K562 (cell line): ENCODE data around the gene AQP6. TPM values are rescaled to one million over a fixed set of nuclear protein-coding genes. Genes with fewer than 3 reads are reported as not detected.

ENCODE experiments used
- ATAC-seq: fragments of 200-7000 bp; cut with Tn5 transposase; 3 replicates; pipeline ENCODE4 v1.9.1; 2020; ENCODE audit warnings: moderate library complexity
- BruUV-seq: library from RNA; stranded (reverse); fragments of 400-500 nt; replicated peaks from 2 replicates; lab custom pipeline; 2021; lab: Mats Ljungman, UMichigan
- CTCF ChIA-PET: fragments of 300-600 bp; formaldehyde crosslinking; extraction: SDS; loops from one replicate; lab custom pipeline; 2021; ENCODE audit warnings: low intra/inter-chr PET ratio; lab: Yijun Ruan, JAX
- POLR2A ChIA-PET: fragments of 300-600, 350-650 bp; sonication (Branson Sonifier 250); formaldehyde crosslinking; extraction: SDS; loops from one replicate; lab custom pipeline; 2021; ENCODE audit warnings: antibody characterized with exemption, inconsistent platforms; lab: Yijun Ruan, JAX
- DNase-seq, 4 experiments: peaks; one replicate each; pipeline versions ENCODE4 v3.0.0 to v3.0.0-alpha.2; 2011 to 2018; ENCODE audit warnings: low spot score in 3 of 4, mixed read lengths in 3 of 4; ENCODE audit errors: extremely low read depth in 1 of 4
- FAIRE-seq: peaks from 2 replicates; lab custom pipeline; 2011; peaks lifted over from hg19 to GRCh38; lab: Jason Lieb, UNC
- H2AFZ ChIP-seq: 2 replicates; pipeline ENCODE4 v1.6.0; 2011; ENCODE audit warnings: low read depth, low read length, control low read depth, inconsistent platforms
- H3K27ac ChIP-seq: fragments of 200-600 bp; 3 replicates; pipeline ENCODE4 v1.8.0; 2011; ENCODE audit warnings: low read depth, mild to moderate bottlenecking, control low read depth, inconsistent platforms, low read length, moderate library complexity, mixed read lengths; ENCODE audit errors: extremely low read depth
- H3K27me3 ChIP-seq, 2 experiments: fragments of 300-600 bp in 1 of 2; 2 replicates in 1 of 2; 3 replicates in 1 of 2; pipeline versions ENCODE4 v1.6.0 to v1.8.0; 2011; ENCODE audit warnings: inconsistent platforms in 2 of 2, low read length in 2 of 2, mild to moderate bottlenecking in 1 of 2, mixed read lengths in 1 of 2, moderate library complexity in 1 of 2; ENCODE audit not compliant: control insufficient read depth in 2 of 2, insufficient read depth in 2 of 2
- H3K36me3 ChIP-seq: fragments of 300-600 bp; 3 replicates; pipeline ENCODE4 v1.8.0; 2011; ENCODE audit warnings: mild to moderate bottlenecking, low read length, inconsistent platforms; ENCODE audit not compliant: control insufficient read depth, insufficient read depth
- H3K4me1 ChIP-seq, 2 experiments: fragments of 200-600 bp in 1 of 2; replicated peaks in 1 of 2; 2 replicates in 1 of 2; 3 replicates in 1 of 2; pipeline versions ENCODE4 v1.5.1 to v1.8.0; 2011; ENCODE audit warnings: inconsistent platforms in 2 of 2, low read length in 2 of 2, mild to moderate bottlenecking in 1 of 2, mixed read lengths in 1 of 2, moderate library complexity in 1 of 2; ENCODE audit not compliant: control insufficient read depth in 2 of 2, insufficient read depth in 2 of 2
- H3K4me2 ChIP-seq: 2 replicates; pipeline ENCODE4 v1.6.1; 2011; ENCODE audit warnings: low read length, control low read depth, inconsistent platforms, mixed read lengths; ENCODE audit not compliant: insufficient read depth
- H3K4me3 ChIP-seq: fragments of 200-600 bp; sonication (generic), shearing (Covaris generic); 2 replicates; pipeline ENCODE4 v1.5.1; 2016; ENCODE audit warnings: control low read depth, inconsistent platforms
- H3K79me2 ChIP-seq: fragments of 200-600 bp; 3 replicates; pipeline ENCODE4 v1.8.0; 2011; ENCODE audit warnings: low read length, inconsistent platforms; ENCODE audit not compliant: control insufficient read depth, insufficient read depth
- H3K9ac ChIP-seq, 2 experiments: 2 replicates each; pipeline versions ENCODE4 v1.6.0 to v1.6.1; 2011; ENCODE audit warnings: low read depth in 2 of 2, low read length in 2 of 2, control low read depth in 1 of 2, inconsistent platforms in 1 of 2, mild to moderate bottlenecking in 1 of 2, mixed read lengths in 1 of 2; ENCODE audit not compliant: insufficient read depth in 1 of 2
- H3K9me1 ChIP-seq: one replicate; pipeline ENCODE4 v1.6.0; 2011; ENCODE audit warnings: inconsistent platforms, mild to moderate bottlenecking, low read length, moderate library complexity; ENCODE audit not compliant: control insufficient read depth, insufficient read depth
- H3K9me3 ChIP-seq: replicated peaks from 2 replicates; pipeline ENCODE4 v1.5.1; 2011; ENCODE audit warnings: low read depth, low read length, inconsistent platforms; ENCODE audit not compliant: control insufficient read depth, insufficient read depth
- H4K20me1 ChIP-seq: replicated peaks from 2 replicates; pipeline ENCODE4 v1.6.1; 2011; ENCODE audit warnings: low read length, inconsistent platforms, mixed read lengths; ENCODE audit not compliant: control insufficient read depth, insufficient read depth
- KHSRP ChIP-seq: fragments of 450-650 bp; IDR thresholded peaks from 2 replicates; pipeline ENCODE4 v1.6.1; 2017
- MAFK ChIP-seq: IDR thresholded peaks from 2 replicates; pipeline ENCODE4 v1.6.1; 2011; ENCODE audit warnings: low read length, improper control_type of control experiment
- NR4A1 ChIP-seq, 2 experiments: fragments of 250-450 bp in 1 of 2; fragments of 450-650 bp in 1 of 2; sonication (Bioruptor Pico) in 1 of 2; IDR thresholded peaks; 2 replicates each; pipeline versions ENCODE4 v1.4.0 to v1.6.1; 2016 to 2020; ENCODE audit warnings: mild to moderate bottlenecking in 2 of 2, missing compliant biosample characterization in 1 of 2, missing genetic modification characterization in 1 of 2, moderate library complexity in 1 of 2
- ZNF583 ChIP-seq: fragments of 250-450 bp; sonication (Bioruptor Pico); IDR thresholded peaks from 2 replicates; pipeline ENCODE4 v1.4.0; 2020
- ZNF699 ChIP-seq: fragments of 250-450 bp; sonication (Bioruptor Pico); IDR thresholded peaks from 2 replicates; pipeline ENCODE4 v1.8.0; 2021; ENCODE audit warnings: mild to moderate bottlenecking, moderate library complexity; ENCODE audit not compliant: insufficient replicate concordance
- ZNF76 ChIP-seq: fragments of 250-450 bp; sonication (Bioruptor Pico); IDR thresholded peaks from 2 replicates; pipeline ENCODE4 v1.4.0; 2020; ENCODE audit warnings: mild to moderate bottlenecking, moderate library complexity, borderline replicate concordance
- WGBS: fragments of 100-300 bp; shearing (Covaris generic); methylation state at CpG from one replicate; pipeline ENCODE4 v1.1.6; 2016; ENCODE audit warnings: low coverage, mixed read lengths; ENCODE audit not compliant: insufficient coverage; ENCODE audit errors: missing lambda C conversion rate; 5-methylcytosine and 5-hydroxymethylcytosine counted together
- in situ Hi-C: fragments of 300-500 bp; cut with MboI; formaldehyde crosslinking; loops from 4 replicates; pipeline ENCODE4 v1.15.0; 2018; ENCODE audit warnings: inconsistent platforms, mixed read lengths
- intact Hi-C: fragments of 100-400 bp; cut with micrococcal nuclease; formaldehyde crosslinking; loops from 2 replicates; pipeline ENCODE4 v1.14.2; 2022
- polyA plus RNA-seq, 8 experiments: library from polyadenylated mRNA; depleted of rRNA in 4 of 8; stranded (reverse) in 5 of 8; unstranded in 3 of 8; fragments of >200 nt; fragmentation: Nextera tagmentation in 2 of 8; fragmentation: Illumina TruSeq in 1 of 8; extraction: Ambion mirVana in 2 of 8; extraction: Trizol in 1 of 8; gene quantifications; 2 replicates each; pipeline versions ENCODE4 v1.2.1 to v1.2.3, GENCODE V29; 2011 to 2014; ENCODE audit warnings: inconsistent platforms in 1 of 8, missing spikeins in 1 of 8
- total RNA-seq, 7 experiments: library from RNA; depleted of rRNA in 6 of 7; stranded (reverse); fragments of >200 nt in 6 of 7; fragmentation: Illumina TruSeq in 2 of 7; extraction: Trizol in 2 of 7; gene quantifications; 2 replicates each; pipeline versions ENCODE4 v1.2.1 to v1.2.3, GENCODE V29; 2011 to 2021; ENCODE audit warnings: low replicate concordance in 1 of 7
- TF ChIP-seq, protein P1 (sequence below): fragments of 200-400 bp; formaldehyde crosslinking; IDR thresholded peaks from 2 replicates; pipeline ENCODE4 v1.6.1; 2017; ENCODE audit warnings: mild to moderate bottlenecking, low read depth, low read length, moderate library complexity
- TF ChIP-seq, protein P2 (sequence below): fragments of 250-450 bp; sonication (Bioruptor Pico); IDR thresholded peaks from 2 replicates; pipeline ENCODE4 v1.8.0; 2021; ENCODE audit warnings: borderline replicate concordance, mild to moderate bottlenecking, moderate library complexity; ENCODE audit not compliant: poor library complexity, severe bottlenecking
- TF ChIP-seq, protein P3 (sequence below), 2 experiments: fragments of 450-650 bp in 1 of 2; sonication (generic) in 1 of 2; formaldehyde crosslinking in 1 of 2; IDR thresholded peaks in 1 of 2; conservative IDR thresholded peaks in 1 of 2; 2 replicates each; pipeline versions ENCODE4 v1.6.1 to v1.8.1; 2016 to 2023; ENCODE audit warnings: mild to moderate bottlenecking in 2 of 2, moderate library complexity in 2 of 2, inconsistent platforms in 1 of 2, missing genetic modification reagents in 1 of 2

The AQP6 gene
- total and polyA plus RNA-seq, 9 of the 15 experiments (the other 6 are each of a cell fraction or from before 2014, with no cell fraction given) = 0.05 to 0.12 TPM; not detected in 7

DNA sequence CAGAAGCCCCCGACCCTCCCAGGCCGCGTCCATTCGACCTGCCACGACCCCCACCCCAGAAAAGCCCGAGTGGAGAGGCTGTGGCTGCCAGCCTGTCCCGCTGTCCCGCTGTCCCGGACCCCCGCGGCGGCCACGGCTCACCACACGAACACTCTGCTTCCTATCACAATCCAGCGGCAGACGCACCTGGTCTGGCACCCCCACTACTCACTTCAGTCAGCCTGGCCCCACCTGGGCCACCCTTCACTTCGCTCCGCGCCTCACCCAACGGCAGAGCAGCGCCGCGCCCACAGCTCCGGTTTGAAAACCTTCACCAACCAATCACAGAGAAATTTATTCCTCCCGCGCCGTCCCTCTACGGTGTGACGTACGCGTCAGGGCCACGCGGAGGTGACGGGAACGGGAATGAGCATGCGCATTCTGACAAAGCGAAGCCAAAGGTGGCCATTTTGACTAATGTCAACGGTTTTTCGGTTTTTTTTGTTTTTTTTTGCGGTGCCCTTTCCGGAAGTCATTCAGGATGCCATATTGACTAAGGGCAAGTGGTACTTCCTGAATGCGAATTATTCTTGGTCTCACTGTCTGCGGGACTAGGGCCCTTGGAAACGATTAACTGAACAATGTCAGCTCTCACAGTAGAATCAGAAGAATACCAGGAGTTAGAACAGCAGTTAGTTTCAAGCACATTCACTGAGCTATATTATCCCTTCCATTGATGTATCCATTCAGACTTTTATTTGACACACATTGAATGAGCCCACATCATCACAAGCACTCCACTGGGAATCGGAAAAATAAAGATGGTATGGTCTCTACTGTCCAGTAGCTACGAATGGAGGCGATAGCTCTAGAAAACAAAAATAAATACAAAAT, 52.7 kb downstream of the AQP6 start, which contains the start of gene RACGAP1:
Gene RACGAP1, minus strand, starts transcription at position 308 of the 873 bp plus-strand sequence. CDS start 8,779 bp downstream, outside the sequence.
- Histone ChIP-seq H3K27me3 (no peaks in the 10 kb centered on the region), H3K4me1 (peaks cover 7 to 11% of the 10 kb centered on the region in 2 experiments; a peak in 3 of 5 replicates), H3K27ac (peak within 1 kb of the TSS; percentile 89), H2AFZ (peak within 1 kb of the TSS; percentile 96), H3K9ac (peak within 1 kb of the TSS; percentile 88 to 96), H3K4me2 (peak within 1 kb of the TSS; percentile 98), H3K79me2 (peaks cover 49% of the 10 kb centered on the region), H3K36me3 (peaks cover 23% of the 10 kb centered on the region; the same call in 2 of the 3 replicates), H4K20me1 (no peaks in the 10 kb centered on the region), H3K9me1 (no peaks in the 10 kb centered on the region), H3K4me3 (peak within 1 kb of the TSS; percentile 71), H3K9me3 (no peaks in the 10 kb centered on the region)
- DNase-seq (peak; percentile 93 to 99 (median 96)), ATAC-seq (peak; percentile 98), FAIRE-seq (peak; percentile 97)
- BruUV-seq = no TSS peak
- CTCF ChIA-PET = interaction anchor here (0.7 kb wide), 1 partner anchor 14 kb away, joined by 5 read pairs; no protein-coding TSS in a partner anchor
- in situ Hi-C loops (no loop called here), intact Hi-C loops (loop anchor here (5.0 kb wide), 1 partner anchor 43 kb away; no protein-coding TSS in a partner anchor)
- 4% methylated on average over 41 of the region's 47 CpGs for WGBS
- POLR2A ChIA-PET = interaction anchor here (0.5 to 1.7 kb wide), 12 partner anchors 9 to 802 kb away, joined by 3 to 6 read pairs (median 4); no protein-coding TSS in a partner anchor
- TF ChIP-seq ZNF583 (CRISPR knock-in tag) = no peak
- TF ChIP-seq, protein P1, sequence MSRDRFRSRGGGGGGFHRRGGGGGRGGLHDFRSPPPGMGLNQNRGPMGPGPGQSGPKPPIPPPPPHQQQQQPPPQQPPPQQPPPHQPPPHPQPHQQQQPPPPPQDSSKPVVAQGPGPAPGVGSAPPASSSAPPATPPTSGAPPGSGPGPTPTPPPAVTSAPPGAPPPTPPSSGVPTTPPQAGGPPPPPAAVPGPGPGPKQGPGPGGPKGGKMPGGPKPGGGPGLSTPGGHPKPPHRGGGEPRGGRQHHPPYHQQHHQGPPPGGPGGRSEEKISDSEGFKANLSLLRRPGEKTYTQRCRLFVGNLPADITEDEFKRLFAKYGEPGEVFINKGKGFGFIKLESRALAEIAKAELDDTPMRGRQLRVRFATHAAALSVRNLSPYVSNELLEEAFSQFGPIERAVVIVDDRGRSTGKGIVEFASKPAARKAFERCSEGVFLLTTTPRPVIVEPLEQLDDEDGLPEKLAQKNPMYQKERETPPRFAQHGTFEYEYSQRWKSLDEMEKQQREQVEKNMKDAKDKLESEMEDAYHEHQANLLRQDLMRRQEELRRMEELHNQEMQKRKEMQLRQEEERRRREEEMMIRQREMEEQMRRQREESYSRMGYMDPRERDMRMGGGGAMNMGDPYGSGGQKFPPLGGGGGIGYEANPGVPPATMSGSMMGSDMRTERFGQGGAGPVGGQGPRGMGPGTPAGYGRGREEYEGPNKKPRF = no peak
- TF ChIP-seq, protein P2, sequence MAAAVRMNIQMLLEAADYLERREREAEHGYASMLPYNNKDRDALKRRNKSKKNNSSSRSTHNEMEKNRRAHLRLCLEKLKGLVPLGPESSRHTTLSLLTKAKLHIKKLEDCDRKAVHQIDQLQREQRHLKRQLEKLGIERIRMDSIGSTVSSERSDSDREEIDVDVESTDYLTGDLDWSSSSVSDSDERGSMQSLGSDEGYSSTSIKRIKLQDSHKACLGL (CRISPR knock-in tag) = no peak
- 0 out of 2 replicates have a peak, but pooled peaks have one; percentile 28 for TF ChIP-seq KHSRP
- TF ChIP-seq ZNF699 (CRISPR knock-in tag) = no peak
- no peak for TF ChIP-seq ZNF76
- TF ChIP-seq NR4A1 (CRISPR knock-in tag; IDR thresholded peaks at IDR 0.05) = no peak
- TF ChIP-seq NR4A1 (tag; IDR thresholded peaks at IDR 0.05) = no peak
- TF ChIP-seq, protein P3, sequence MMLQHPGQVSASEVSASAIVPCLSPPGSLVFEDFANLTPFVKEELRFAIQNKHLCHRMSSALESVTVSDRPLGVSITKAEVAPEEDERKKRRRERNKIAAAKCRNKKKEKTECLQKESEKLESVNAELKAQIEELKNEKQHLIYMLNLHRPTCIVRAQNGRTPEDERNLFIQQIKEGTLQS (IDR thresholded peaks at IDR 0.05) = peak; percentile 50; the same call in 1 of the 2 replicates
- TF ChIP-seq, protein P3 (CRISPR knock-in tag; conservative IDR thresholded peaks at IDR 0.05) = no peak; the same call in 1 of the 2 replicates
- no peak for TF ChIP-seq MAFK
